NCI-H446 treated with DMSO at 0.1 percent for 48 hours (cell line): ENCODE results near the gene PSG2.
"Not testable (repeated sequence)": the region's sequence is repeated elsewhere in the genome, so short reads cannot be mapped to it uniquely, and the experiment has no call there.

Experiments
- DNase-seq: peaks from one replicate; lab custom pipeline; 2025; lab: John Stamatoyannopoulos, UW

The PSG2 gene

GRCh38 chr19:43077881-43078280 is 4.6 kb downstream of the PSG2 start:
- DNase-seq, result not testable (repeated sequence)

- DNase-seq, result not testable (repeated sequence)
Observed at GRCh38 chr19:43062418-43062817, 20.1 kb downstream of the PSG2 start.

GRCh38 chr19:43061326-43061725 is 21.2 kb downstream of the PSG2 start:
- DNase-seq, result not testable (repeated sequence)

- DNase-seq, result not testable (repeated sequence)
Observed at GRCh38 chr19:43060254-43060653, 22.2 kb downstream of the PSG2 start.

- DNase-seq, result not testable (repeated sequence)
Observed at GRCh38 chr19:43059482-43059881, 23.0 kb downstream of the PSG2 start.

- not testable (repeated sequence) for DNase-seq
Observed at GRCh38 chr19:43058440-43058839, 24.1 kb downstream of the PSG2 start.

- DNase-seq, result not testable (repeated sequence)
Observed at GRCh38 chr19:43047966-43048365, 34.5 kb downstream of the PSG2 start.

GRCh38 chr19:43046578-43046977 is 35.9 kb downstream of the PSG2 start:
- DNase-seq, result not testable (repeated sequence)

GRCh38 chr19:43043492-43044180 is 38.9 kb downstream of the PSG2 start:
- not testable (repeated sequence) for DNase-seq

- not testable (repeated sequence) for DNase-seq
Observed at GRCh38 chr19:43031645-43032044, 50.9 kb downstream of the PSG2 start.

GRCh38 chr19:43028866-43029265 is 53.6 kb downstream of the PSG2 start:
- DNase-seq, result no peak

- DNase-seq, result not testable (repeated sequence)
Observed at GRCh38 chr19:43027985-43028384, 54.5 kb downstream of the PSG2 start.

GRCh38 chr19:43027061-43027460 is 55.4 kb downstream of the PSG2 start:
- not testable (repeated sequence) for DNase-seq

- not testable (repeated sequence) for DNase-seq
Observed at GRCh38 chr19:43026369-43026768, 56.1 kb downstream of the PSG2 start, which contains the start of gene PSG11. PSG11 (minus strand) TSS chr19:43026469; CDS start chr19:43026372, 97 bp downstream.

- DNase-seq, result not testable (repeated sequence)
Observed at GRCh38 chr19:43022098-43022497, 60.4 kb downstream of the PSG2 start.

GRCh38 chr19:43021629-43022028 is 60.9 kb downstream of the PSG2 start:
- not testable (repeated sequence) for DNase-seq

- not testable (repeated sequence) for DNase-seq
Observed at GRCh38 chr19:43019588-43019987, 62.9 kb downstream of the PSG2 start.
